ENCODE results near the gene DCLRE1A.
"Not testable (repeated sequence)": the region's sequence is repeated elsewhere in the genome, so short reads cannot be mapped to it uniquely, and the experiment has no call there.

The DCLRE1A gene

DNA sequence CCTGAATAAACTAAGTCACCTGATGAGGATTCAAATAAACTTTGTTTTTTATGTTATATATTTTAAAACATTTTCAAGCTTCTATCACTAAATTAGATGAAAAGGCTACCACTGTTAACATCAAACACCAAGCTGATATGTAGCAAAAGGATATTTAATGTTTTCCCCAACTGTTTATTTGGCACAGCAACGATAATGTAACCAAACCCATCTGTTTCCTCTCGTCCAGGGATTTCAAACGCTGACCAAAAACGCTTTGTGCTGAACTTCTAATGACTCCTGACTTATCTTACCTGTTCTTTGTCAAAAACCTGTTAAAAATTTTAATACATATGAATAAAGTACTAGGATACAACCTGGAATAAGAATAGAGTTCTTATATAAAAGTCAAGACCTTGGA is 30.5 kb downstream of the DCLRE1A start:
- no peak for TF ChIP-seq CTCF (IDR thresholded peaks at IDR 0.05; ENCODE audit: low read depth, low read length)
- no peak for DNase-seq (ENCODE audit: low read depth in 2 of 2)
- H3K4me3 ChIP-seq (replicated peaks in 1 of 2; ENCODE audit: low read depth in 2 of 2, low read length in 2 of 2), result no peak overlapping the region

- no peak overlapping the region for H3K4me3 ChIP-seq (replicated peaks in 1 of 2; ENCODE audit: low read depth in 2 of 2, low read length in 2 of 2)
- TF ChIP-seq CTCF (IDR thresholded peaks at IDR 0.05; ENCODE audit: low read depth, low read length), result no peak
- no peak for DNase-seq (ENCODE audit: low read depth in 2 of 2)
Measured at GRCh38 chr10:113822174-113822573, 31.7 kb downstream of the DCLRE1A start.

DNA sequence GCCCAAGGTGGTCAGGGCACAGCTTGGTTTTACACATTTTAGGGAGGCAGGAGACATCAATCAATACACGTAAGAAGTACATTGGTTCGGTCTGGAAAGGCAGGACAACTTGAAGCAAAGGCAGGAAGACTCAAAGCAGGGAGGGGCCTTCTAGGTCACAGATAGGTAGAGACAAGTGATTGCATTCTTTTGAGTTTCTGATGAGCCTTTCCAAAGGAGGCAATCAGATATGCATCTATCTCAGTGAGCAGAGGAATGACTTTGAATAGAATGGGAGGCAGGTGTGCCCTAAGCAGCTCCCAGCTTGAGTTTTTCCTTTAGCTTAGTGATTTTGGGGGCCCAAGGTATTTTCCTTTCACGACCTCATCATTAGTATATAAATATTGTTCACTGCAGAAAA is 32.6 kb downstream of the DCLRE1A start:
- not testable (repeated sequence) for H3K4me3 ChIP-seq (replicated peaks in 1 of 2; ENCODE audit: low read depth in 2 of 2, low read length in 2 of 2); DNase-seq (ENCODE audit: low read depth in 2 of 2)

- no peak for DNase-seq (ENCODE audit: low read depth in 2 of 2)
- H3K4me3 ChIP-seq (replicated peaks in 1 of 2; ENCODE audit: low read depth in 2 of 2, low read length in 2 of 2), result no peak overlapping the region
- no peak for TF ChIP-seq CTCF (IDR thresholded peaks at IDR 0.05; ENCODE audit: low read depth, low read length)
Measured at GRCh38 chr10:113820507-113820906, 33.4 kb downstream of the DCLRE1A start.

- TF ChIP-seq CTCF (IDR thresholded peaks at IDR 0.05; ENCODE audit: low read depth, low read length), result no peak
- no peak overlapping the region for H3K4me3 ChIP-seq (replicated peaks in 1 of 2; ENCODE audit: low read depth in 2 of 2, low read length in 2 of 2)
- DNase-seq (ENCODE audit: low read depth in 2 of 2), result no peak
Measured at GRCh38 chr10:113819989-113820388, 33.9 kb downstream of the DCLRE1A start.

GRCh38 chr10:113814700-113815099 is 39.2 kb downstream of the DCLRE1A start:
- DNase-seq (ENCODE audit: low read depth in 2 of 2); H3K4me3 ChIP-seq (replicated peaks in 1 of 2; ENCODE audit: low read depth in 2 of 2, low read length in 2 of 2): not testable (repeated sequence)

GRCh38 chr10:113808168-113808567 is 45.7 kb downstream of the DCLRE1A start:
- no peak for TF ChIP-seq CTCF (IDR thresholded peaks at IDR 0.05; ENCODE audit: low read depth, low read length)
- no peak overlapping the region for H3K4me3 ChIP-seq (replicated peaks in 1 of 2; ENCODE audit: low read depth in 2 of 2, low read length in 2 of 2)
- no peak for DNase-seq (ENCODE audit: low read depth in 2 of 2)

- TF ChIP-seq CTCF (IDR thresholded peaks at IDR 0.05; ENCODE audit: low read depth, low read length), result no peak
- H3K4me3 ChIP-seq (replicated peaks in 1 of 2; ENCODE audit: low read depth in 2 of 2, low read length in 2 of 2), result no peak overlapping the region
- DNase-seq (ENCODE audit: low read depth in 2 of 2), result no peak
Measured at GRCh38 chr10:113806503-113806902, 47.4 kb downstream of the DCLRE1A start.

Data from cardiac fibroblast (primary cell).